SHP77 (cell line): Measurements from ENCODE around the gene SERPINH1.

ENCODE experiments used
- DNase-seq, 2 experiments: peaks; one replicate each; lab custom pipeline; 2025; lab: John Stamatoyannopoulos, UW

Gene SERPINH1

DNA sequence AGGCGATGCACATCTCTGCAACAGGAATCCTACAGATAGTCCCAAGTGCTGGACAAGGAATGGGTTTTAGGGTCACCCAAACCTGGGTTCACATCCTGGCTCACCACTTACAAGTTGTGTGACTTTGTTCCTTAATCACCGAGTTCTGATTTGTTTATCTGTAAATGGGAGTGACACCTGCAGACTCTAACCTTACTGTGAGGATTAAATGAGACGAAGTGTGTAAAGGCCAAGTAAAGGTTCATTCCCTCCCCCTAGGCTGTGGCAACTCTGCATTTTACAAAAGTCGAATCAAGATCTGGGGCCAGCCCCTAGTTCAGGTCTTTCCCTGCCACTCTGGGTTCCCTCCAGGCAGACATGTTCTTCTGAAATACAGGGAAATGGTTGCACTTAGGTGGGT lies 34.9 kb downstream of the SERPINH1 start:
- no peak for DNase-seq

DNA sequence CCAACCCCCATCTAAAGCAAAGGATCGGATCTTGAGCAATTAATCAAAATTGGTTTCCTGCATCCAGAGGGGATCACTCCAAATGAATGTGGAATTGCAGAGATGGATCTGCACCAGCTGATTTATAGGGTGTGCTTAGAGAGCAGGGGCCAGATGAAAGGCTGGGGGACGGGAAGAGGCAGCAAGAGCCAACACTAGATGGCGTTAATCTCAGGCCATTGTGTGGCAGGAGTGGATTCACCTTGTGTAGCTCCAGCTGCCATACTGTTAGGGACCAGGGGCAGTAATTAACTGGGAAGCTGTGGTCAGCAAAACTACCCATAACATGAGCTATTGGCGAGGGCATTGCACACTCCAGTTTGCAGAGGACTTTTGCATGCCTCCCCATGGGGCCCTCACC lies 35.6 kb downstream of the SERPINH1 start:
- peak; percentile 79 to 82 for DNase-seq

DNA sequence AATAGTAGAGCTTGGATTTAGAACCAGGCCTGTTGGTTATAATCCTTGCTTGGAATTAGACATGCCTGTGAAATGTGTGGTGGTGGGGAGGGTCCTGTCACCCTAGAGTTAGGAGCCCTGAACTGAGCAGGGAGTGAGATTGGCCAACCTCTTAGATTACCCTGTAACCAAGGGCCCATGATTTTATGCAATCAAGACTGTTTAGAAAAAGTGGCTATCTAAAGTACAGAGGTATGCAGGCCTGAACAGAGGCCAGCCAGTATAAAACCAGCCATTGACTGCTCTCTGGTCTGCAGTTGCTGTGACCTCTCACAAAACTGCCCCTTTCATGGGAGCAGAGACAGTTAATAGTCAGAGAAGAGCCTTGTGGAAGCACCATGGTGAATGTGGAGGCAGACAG lies 36.2 kb downstream of the SERPINH1 start:
- DNase-seq, result no peak

- DNase-seq, result no peak
Observed at GRCh38 chr11:75598900-75599299, 36.8 kb downstream of the SERPINH1 start.

- no peak for DNase-seq
Observed at GRCh38 chr11:75600356-75600755, 38.3 kb downstream of the SERPINH1 start.

DNA sequence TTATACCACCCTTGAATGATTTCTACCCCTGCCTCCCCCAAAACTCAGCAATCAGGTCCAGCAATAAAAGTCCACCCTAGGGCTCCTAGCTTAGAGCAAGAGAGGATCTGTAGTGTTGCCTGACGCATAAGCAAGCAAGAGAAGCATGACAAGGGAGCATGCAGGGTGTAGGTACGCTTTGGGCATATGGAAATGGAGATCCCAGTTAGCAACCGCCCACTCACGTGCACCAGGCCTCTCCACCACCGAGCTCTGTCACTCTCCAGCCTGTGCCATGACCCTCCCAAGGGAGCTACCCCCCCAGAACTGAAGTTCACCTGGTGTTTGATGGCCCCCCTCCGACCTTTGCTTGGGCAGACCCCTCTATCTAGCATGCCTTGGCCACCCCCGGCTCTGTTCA lies 39.4 kb downstream of the SERPINH1 start:
- DNase-seq, result no peak

DNA sequence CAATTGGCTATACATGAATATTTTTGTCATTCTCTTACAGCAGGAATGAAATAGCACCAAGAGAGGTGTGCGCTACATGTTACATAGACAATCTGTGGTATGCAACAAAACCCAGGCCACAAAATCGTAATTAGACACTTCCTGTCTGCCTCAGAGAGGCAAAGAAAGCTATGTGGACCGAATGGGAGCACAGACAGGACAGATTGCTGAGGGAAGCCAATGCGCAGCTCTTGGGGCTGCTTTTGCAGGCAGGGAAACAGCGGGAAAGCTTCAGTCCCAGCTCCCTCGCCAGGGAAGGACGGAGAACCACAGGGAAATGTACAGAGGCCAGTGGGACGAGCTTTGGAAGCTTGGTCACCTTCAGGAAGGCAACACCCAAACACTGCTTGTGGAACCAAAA lies 40.9 kb downstream of the SERPINH1 start:
- no peak for DNase-seq

- no peak for DNase-seq
Observed at GRCh38 chr11:75603791-75604736, 42.0 kb downstream of the SERPINH1 start.

DNA sequence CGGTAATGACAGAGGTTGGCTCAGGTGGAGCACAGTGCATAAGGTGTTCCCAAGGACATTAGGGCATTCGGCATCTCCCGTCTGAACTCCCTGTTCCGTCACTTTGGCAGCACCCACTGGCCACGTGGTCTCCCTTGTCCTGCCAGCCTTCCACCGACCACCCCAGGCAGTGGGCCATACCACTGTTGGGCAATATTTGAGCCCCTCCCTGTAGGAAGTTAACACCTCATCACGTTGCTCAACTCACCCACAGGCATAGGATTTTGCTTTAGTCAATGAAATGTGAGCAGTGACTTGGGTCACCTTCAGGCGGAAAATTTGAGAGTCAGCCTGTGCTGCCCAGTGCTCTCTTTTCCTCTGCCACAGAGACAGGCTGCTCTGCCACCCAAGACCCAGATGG lies 44.0 kb downstream of the SERPINH1 start:
- DNase-seq, result no peak

DNA sequence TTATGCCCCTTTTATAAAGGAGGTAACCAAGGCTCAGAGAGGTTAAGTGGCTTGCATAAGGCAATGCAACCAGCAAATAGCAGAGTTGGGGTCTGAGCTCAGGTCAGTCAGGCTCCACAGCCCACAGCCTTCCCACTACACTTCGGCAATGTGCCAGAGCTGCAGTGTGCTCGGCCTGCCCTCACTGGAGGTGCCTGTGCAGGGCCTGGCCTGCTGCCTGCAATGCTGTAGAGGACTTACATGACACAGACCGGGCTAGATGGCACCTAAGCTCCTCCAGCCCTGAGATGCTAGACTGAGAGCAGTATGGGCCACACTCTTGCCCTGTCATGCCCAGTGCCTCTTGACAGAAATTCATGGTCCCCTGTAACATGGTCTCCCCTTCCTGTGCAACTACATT lies 49.8 kb downstream of the SERPINH1 start:
- DNase-seq, result no peak

GRCh38 chr11:75615751-75616150 lies 53.7 kb downstream of the SERPINH1 start:
- DNase-seq, result no peak

- no peak for DNase-seq
Observed at GRCh38 chr11:75616281-75616680, 54.2 kb downstream of the SERPINH1 start.
